HEK293T (cell line): ENCODE results near the gene ZNF607.
"Not testable (repeated sequence)": the region's sequence is repeated elsewhere in the genome, so short reads cannot be mapped to it uniquely, and the experiment has no call there.

ENCODE experiments used
- BHLHE40 ChIP-seq: fragments of 450-650 bp; IDR thresholded peaks from 2 replicates; pipeline ENCODE4 v1.6.1; 2016; ENCODE audit warnings: mild to moderate bottlenecking, moderate library complexity, borderline replicate concordance
- HDGF ChIP-seq: fragments of 450-650 bp; IDR thresholded peaks from 2 replicates; pipeline ENCODE4 v1.6.1; 2017; ENCODE audit warnings: antibody characterized with exemption, borderline replicate concordance
- L3MBTL2 ChIP-seq: fragments of 450-650 bp; conservative IDR thresholded peaks from 2 replicates; pipeline ENCODE4 v1.6.1; 2016; ENCODE audit warnings: mild to moderate bottlenecking
- NFRKB ChIP-seq: fragments of 450-650 bp; IDR thresholded peaks from 2 replicates; pipeline ENCODE4 v1.6.1; 2016; ENCODE audit warnings: mild to moderate bottlenecking, moderate library complexity

DNA sequence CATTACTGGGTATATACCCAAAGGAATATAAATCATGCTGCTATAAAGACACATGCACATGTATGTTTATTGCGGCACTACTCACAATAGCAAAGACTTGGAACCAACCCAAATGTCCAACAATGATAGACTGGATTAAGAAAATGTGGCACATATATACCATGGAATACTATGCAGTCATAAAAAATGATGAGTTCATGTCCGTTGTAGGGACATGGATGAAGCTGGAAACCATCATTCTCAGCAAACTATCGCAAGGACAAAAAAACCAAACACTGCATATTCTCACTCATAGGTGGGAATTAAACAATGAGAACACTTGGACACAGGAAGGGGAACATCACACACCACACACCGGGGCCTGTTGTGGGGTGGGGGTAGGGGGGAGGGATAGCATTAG is 38.1 kb upstream of the ZNF607 start:
- not testable (repeated sequence) for TF ChIP-seq NFRKB, L3MBTL2, BHLHE40, HDGF
